Measurements from ENCODE around the gene SLC30A3. TPM values are rescaled to one million over a fixed set of nuclear protein-coding genes. Genes with fewer than 3 reads are reported as not detected.

Gene SLC30A3
- total RNA-seq, 2 experiments from 2014 or later, result 0.53 to 0.86 TPM

GRCh38 chr2:27216416-27217137 lies 46.3 kb downstream of the SLC30A3 start:
- DNase-seq (peak; percentile 3), ATAC-seq (no peak)
- Mint-ChIP-seq H3K27ac (peak overlapping the region; percentile 87), H3K4me1 (peaks cover 37% of the 10 kb centered on the region), H3K27me3 (no peaks in the 10 kb centered on the region), H3K36me3 (ENCODE audit: low read depth) (peaks cover 62% of the 10 kb centered on the region), H3K9me3 (ENCODE audit: low read depth) (no peaks in the 10 kb centered on the region), H3K4me3 (peak overlapping the region; percentile 93)
- POLR2A ChIA-PET, result interaction anchor here (0.6 kb wide), 1 partner anchor 48 kb away, joined by 3 read pairs; no protein-coding TSS in a partner anchor
- CTCF ChIA-PET, result interaction anchor here (0.6 kb wide), 1 partner anchor 117 kb away, joined by 3 read pairs; no protein-coding TSS in a partner anchor
- intact Hi-C loops (cut with DNase I, micrococcal nuclease), result loop anchor here in 1 of 2 experiments (1.0 to 10.0 kb wide), 9 partner anchors 82 to 1678 kb away; partner anchors contain the start of genes ABHD1, ADGRF3, FOSL2 and KHK

GRCh38 chr2:27214941-27215340 lies 47.9 kb downstream of the SLC30A3 start:
- Mint-ChIP-seq H3K9me3 (ENCODE audit: low read depth) (no peaks in the 10 kb centered on the region), H3K36me3 (ENCODE audit: low read depth) (peaks cover 52% of the 10 kb centered on the region), H3K4me3 (no peak overlapping the region), H3K27ac (no peak overlapping the region), H3K27me3 (no peaks in the 10 kb centered on the region), H3K4me1 (peaks cover 39% of the 10 kb centered on the region)
- CTCF ChIA-PET, result no interaction called here
- intact Hi-C loops (cut with DNase I, micrococcal nuclease), result loop anchor here (5.0 to 10.0 kb wide), 3 partner anchors 118 to 1680 kb away; partner anchors contain the start of genes FOSL2 (in 1 of the 2) and WDR43 (in 1 of the 2)
- ATAC-seq (no peak), DNase-seq (peak; percentile 2)
- POLR2A ChIA-PET, result no interaction called here

- H3K4me1 Mint-ChIP-seq, result peaks cover 36% of the 10 kb centered on the region
- CTCF ChIA-PET, result interaction anchor here (0.7 to 0.9 kb wide), 2 partner anchors 67 to 125 kb away, joined by 3 read pairs; no protein-coding TSS in a partner anchor
- DNase-seq, result peak; percentile 64
- H3K9me3 Mint-ChIP-seq (ENCODE audit: low read depth), result no peaks in the 10 kb centered on the region
- peak overlapping the region; percentile 99 for H3K4me3 Mint-ChIP-seq
- no peaks in the 10 kb centered on the region for H3K27me3 Mint-ChIP-seq
- peak; percentile 14 for ATAC-seq
- peak overlapping the region; percentile 100 for H3K27ac Mint-ChIP-seq
- intact Hi-C loops (cut with DNase I, micrococcal nuclease), result loop anchor here (1.0 to 10.0 kb wide), 16 partner anchors 50 to 1682 kb away; partner anchors contain the start of genes GTF3C2 (in 2 of the 2), AGBL5 (in 1 of the 2), EIF2B4 (in 1 of the 2) and FOSL2 (in 1 of the 2)
- peaks cover 39% of the 10 kb centered on the region for H3K36me3 Mint-ChIP-seq (ENCODE audit: low read depth)
- POLR2A ChIA-PET, result interaction anchor here (0.5 kb wide), 1 partner anchor 197 kb away, joined by 4 read pairs; no protein-coding TSS in a partner anchor
Measured at GRCh38 chr2:27212626-27213471, 50.0 kb downstream of the SLC30A3 start.

GRCh38 chr2:27211943-27212625 lies 50.8 kb downstream of the SLC30A3 start, which contains the start of the genes ATRAID and SLC5A6:
Gene ATRAID, plus strand, starts transcription at chr2:27212041. Its CDS starts 328 bp downstream, at chr2:27212369.
Gene SLC5A6, minus strand, starts transcription at chr2:27212268. Its CDS starts 4,618 bp downstream, at chr2:27207650.
- peak; percentile 93 for DNase-seq
- no peaks in the 10 kb centered on the region for H3K27me3 Mint-ChIP-seq
- H3K4me3 Mint-ChIP-seq, result peak within 1 kb of the TSS; percentile 99
- peak within 1 kb of the TSS; percentile 100 for H3K27ac Mint-ChIP-seq
- peaks cover 35% of the 10 kb centered on the region for H3K4me1 Mint-ChIP-seq
- H3K9me3 Mint-ChIP-seq (ENCODE audit: low read depth), result no peaks in the 10 kb centered on the region
- intact Hi-C loops (cut with DNase I, micrococcal nuclease), result loop anchor here (1.0 to 10.0 kb wide), 17 partner anchors 51 to 1683 kb away; partner anchors contain the start of genes GTF3C2 (in 2 of the 2), PREB (in 2 of the 2), AGBL5 (in 1 of the 2) and EIF2B4 (in 1 of the 2)
- peak; percentile 90 for ATAC-seq
- peaks cover 38% of the 10 kb centered on the region for H3K36me3 Mint-ChIP-seq (ENCODE audit: low read depth)
- ChIA-PET POLR2A (interaction anchor here (0.5 to 1.2 kb wide), 2 partner anchors 18 to 196 kb away, joined by 3 to 4 read pairs; no protein-coding TSS in a partner anchor), CTCF (interaction anchor here (1.2 kb wide), 1 partner anchor 133 kb away, joined by 3 read pairs; no protein-coding TSS in a partner anchor)

GRCh38 chr2:27211241-27211942 lies 51.5 kb downstream of the SLC30A3 start:
- DNase-seq (no peak), ATAC-seq (no peak)
- no peaks in the 10 kb centered on the region for H3K27me3 Mint-ChIP-seq
- peaks cover 38% of the 10 kb centered on the region for H3K36me3 Mint-ChIP-seq (ENCODE audit: low read depth)
- peaks cover 28% of the 10 kb centered on the region for H3K4me1 Mint-ChIP-seq
- ChIA-PET POLR2A (interaction anchor here (0.7 to 1.2 kb wide), 2 partner anchors 19 to 36 kb away, joined by 3 read pairs; no protein-coding TSS in a partner anchor), CTCF (interaction anchor here (1.0 to 1.2 kb wide), 2 partner anchors 20 to 132 kb away, joined by 3 read pairs; no protein-coding TSS in a partner anchor)
- peak overlapping the region; percentile 99 for H3K4me3 Mint-ChIP-seq
- intact Hi-C loops (cut with DNase I, micrococcal nuclease), result loop anchor here (1.0 to 10.0 kb wide), 5 partner anchors 77 to 1683 kb away; partner anchors contain the start of genes FOSL2 (in 1 of the 2), KHK (in 1 of the 2), PREB (in 1 of the 2) and WDR43 (in 1 of the 2)
- H3K9me3 Mint-ChIP-seq (ENCODE audit: low read depth), result no peaks in the 10 kb centered on the region
- peak overlapping the region; percentile 79 for H3K27ac Mint-ChIP-seq

- intact Hi-C loops (cut with DNase I, micrococcal nuclease), result loop anchor here (1.0 to 10.0 kb wide), 4 partner anchors 113 to 1685 kb away; partner anchors contain the start of genes FOSL2 (in 1 of the 2) and WDR43 (in 1 of the 2)
- no peaks in the 10 kb centered on the region for H3K27me3 Mint-ChIP-seq
Measured at GRCh38 chr2:27209621-27210401, 53.0 kb downstream of the SLC30A3 start.

GRCh38 chr2:27208486-27209050 lies 54.3 kb downstream of the SLC30A3 start:
- Mint-ChIP-seq H3K27ac (no peak overlapping the region), H3K36me3 (ENCODE audit: low read depth) (peaks cover 37% of the 10 kb centered on the region), H3K27me3 (no peaks in the 10 kb centered on the region), H3K4me3 (no peak overlapping the region), H3K9me3 (ENCODE audit: low read depth) (no peaks in the 10 kb centered on the region), H3K4me1 (peaks cover 20% of the 10 kb centered on the region)
- CTCF ChIA-PET, result interaction anchor here (0.6 kb wide), 1 partner anchor 41 kb away, joined by 4 read pairs; no protein-coding TSS in a partner anchor
- DNase-seq (no peak), ATAC-seq (no peak)
- POLR2A ChIA-PET, result interaction anchor here (0.6 kb wide), 1 partner anchor 44 kb away, joined by 3 read pairs; no protein-coding TSS in a partner anchor
- intact Hi-C loops (cut with DNase I, micrococcal nuclease), result no loop called here

More at GRCh38 chr2:27209621-27210401, 53.0 kb downstream of the SLC30A3 start:
- peak overlapping the region; percentile 57 for H3K4me3 Mint-ChIP-seq
- ChIA-PET POLR2A (interaction anchor here (0.5 to 0.7 kb wide), 5 partner anchors 9 to 230 kb away, joined by 3 to 5 read pairs (median 4); no protein-coding TSS in a partner anchor), CTCF (interaction anchor here (0.7 kb wide), 1 partner anchor 47 kb away, joined by 4 read pairs; no protein-coding TSS in a partner anchor)
- ATAC-seq (no peak), DNase-seq (no peak)
- peaks cover 24% of the 10 kb centered on the region for H3K4me1 Mint-ChIP-seq
- peak overlapping the region; percentile 56 for H3K27ac Mint-ChIP-seq
- H3K9me3 Mint-ChIP-seq (ENCODE audit: low read depth), result no peaks in the 10 kb centered on the region
- peaks cover 38% of the 10 kb centered on the region for H3K36me3 Mint-ChIP-seq (ENCODE audit: low read depth)

GRCh38 chr2:27206346-27206745 lies 56.5 kb downstream of the SLC30A3 start:
- H3K27ac Mint-ChIP-seq, result no peak overlapping the region
- H3K27me3 Mint-ChIP-seq, result no peaks in the 10 kb centered on the region
- ChIA-PET CTCF (no interaction called here), POLR2A (interaction anchor here (0.6 kb wide), 1 partner anchor 13 kb away, joined by 4 read pairs; no protein-coding TSS in a partner anchor)
- DNase-seq, result no peak
- no peaks in the 10 kb centered on the region for H3K9me3 Mint-ChIP-seq (ENCODE audit: low read depth)
- ATAC-seq, result no peak
- H3K36me3 Mint-ChIP-seq (ENCODE audit: low read depth), result peaks cover 35% of the 10 kb centered on the region
- H3K4me3 Mint-ChIP-seq, result no peak overlapping the region
- intact Hi-C loops (cut with DNase I, micrococcal nuclease), result no loop called here
- peaks cover 18% of the 10 kb centered on the region for H3K4me1 Mint-ChIP-seq

GRCh38 chr2:27205206-27205605 lies 57.6 kb downstream of the SLC30A3 start:
- Mint-ChIP-seq H3K27ac (no peak overlapping the region), H3K36me3 (ENCODE audit: low read depth) (peaks cover 35% of the 10 kb centered on the region), H3K27me3 (no peaks in the 10 kb centered on the region), H3K9me3 (ENCODE audit: low read depth) (no peaks in the 10 kb centered on the region), H3K4me3 (no peak overlapping the region), H3K4me1 (peaks cover 14% of the 10 kb centered on the region)
- POLR2A ChIA-PET, result no interaction called here
- DNase-seq (no peak), ATAC-seq (no peak)
- intact Hi-C loops (cut with DNase I, micrococcal nuclease), result no loop called here
- CTCF ChIA-PET, result interaction anchor here (0.6 kb wide), 1 partner anchor 119 kb away, joined by 3 read pairs; no protein-coding TSS in a partner anchor

Measured in activated CD4-positive, alpha-beta T cell treated with anti-CD3 and anti-CD28 coated beads for 36 hours (primary cell).